HG03103 (cell line): ENCODE measurements around the gene ACR.

Experiments used
- ATAC-seq: cut with Tn5 transposase; IDR thresholded peaks from one replicate; pipeline ENCODE4 v1.9.1; 2021; ENCODE audit warnings: low read depth; ENCODE audit not compliant: unreplicated experiment

ACR gene

GRCh38 chr22:50737728-50738648, at the start of gene ACR:
Gene ACR, plus strand, starts transcription at chr22:50738204. Its CDS starts 32 bp downstream, at chr22:50738236.
- ATAC-seq, result no peak

GRCh38 chr22:50688448-50688847, 49.6 kb upstream of the ACR start:
- no peak for ATAC-seq

DNA sequence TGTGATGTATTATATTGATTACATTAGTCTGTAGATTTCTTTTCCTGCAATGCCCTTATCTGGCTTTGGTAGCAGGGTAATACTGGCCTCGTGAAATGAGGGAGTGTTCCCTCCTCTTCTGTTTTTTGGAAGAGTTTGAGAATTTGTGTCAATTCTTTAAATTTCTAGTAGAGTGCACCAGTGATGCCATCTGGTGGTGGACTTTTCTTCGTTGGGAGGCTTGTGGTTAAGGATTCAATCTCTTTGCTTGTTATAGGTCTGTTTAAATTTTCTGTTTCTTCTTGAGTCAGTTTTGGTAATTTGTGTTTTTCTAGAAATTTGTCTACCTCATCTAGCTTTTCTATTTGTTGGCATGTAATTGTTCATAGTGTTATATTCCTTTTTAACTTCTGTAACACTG, 46.5 kb upstream of the ACR start:
- no peak for ATAC-seq

- ATAC-seq, result no peak
Observed at GRCh38 chr22:50693462-50693861, 44.5 kb upstream of the ACR start.

GRCh38 chr22:50694099-50694605, 43.9 kb upstream of the ACR start:
- ATAC-seq, result no peak

DNA sequence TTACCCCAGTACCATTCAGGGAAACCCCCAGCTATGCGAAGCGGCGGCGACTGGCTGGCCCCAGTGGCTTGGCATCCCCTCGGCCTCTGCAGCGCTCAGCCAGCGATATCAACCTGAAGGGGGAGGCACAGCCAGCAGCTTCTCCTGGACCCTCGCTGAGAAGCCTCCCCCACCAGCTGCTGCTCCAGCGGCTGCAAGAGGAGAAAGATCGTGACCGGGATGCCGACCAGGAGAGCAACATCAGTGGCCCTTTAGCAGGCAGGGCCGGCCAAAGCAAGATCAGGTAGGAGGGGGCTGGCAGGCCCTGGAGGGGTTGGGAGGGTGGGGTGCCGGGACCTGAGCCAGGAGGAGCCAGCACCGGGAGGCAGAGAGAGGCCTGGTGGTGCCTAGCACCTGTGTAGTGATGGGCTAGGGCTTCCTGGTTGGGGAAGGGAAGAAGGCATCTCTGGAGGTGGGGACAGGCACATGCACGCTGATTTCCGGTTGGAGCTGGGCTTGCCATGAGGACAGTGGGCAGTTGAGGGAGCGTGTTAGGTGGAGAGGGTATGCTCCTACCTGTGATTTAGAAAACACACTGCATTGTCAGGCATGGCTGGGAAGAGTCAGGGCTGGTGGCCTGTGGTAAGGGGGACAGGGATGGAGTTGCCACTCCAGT, 43.1 kb upstream of the ACR start:
- ATAC-seq, result no peak

DNA sequence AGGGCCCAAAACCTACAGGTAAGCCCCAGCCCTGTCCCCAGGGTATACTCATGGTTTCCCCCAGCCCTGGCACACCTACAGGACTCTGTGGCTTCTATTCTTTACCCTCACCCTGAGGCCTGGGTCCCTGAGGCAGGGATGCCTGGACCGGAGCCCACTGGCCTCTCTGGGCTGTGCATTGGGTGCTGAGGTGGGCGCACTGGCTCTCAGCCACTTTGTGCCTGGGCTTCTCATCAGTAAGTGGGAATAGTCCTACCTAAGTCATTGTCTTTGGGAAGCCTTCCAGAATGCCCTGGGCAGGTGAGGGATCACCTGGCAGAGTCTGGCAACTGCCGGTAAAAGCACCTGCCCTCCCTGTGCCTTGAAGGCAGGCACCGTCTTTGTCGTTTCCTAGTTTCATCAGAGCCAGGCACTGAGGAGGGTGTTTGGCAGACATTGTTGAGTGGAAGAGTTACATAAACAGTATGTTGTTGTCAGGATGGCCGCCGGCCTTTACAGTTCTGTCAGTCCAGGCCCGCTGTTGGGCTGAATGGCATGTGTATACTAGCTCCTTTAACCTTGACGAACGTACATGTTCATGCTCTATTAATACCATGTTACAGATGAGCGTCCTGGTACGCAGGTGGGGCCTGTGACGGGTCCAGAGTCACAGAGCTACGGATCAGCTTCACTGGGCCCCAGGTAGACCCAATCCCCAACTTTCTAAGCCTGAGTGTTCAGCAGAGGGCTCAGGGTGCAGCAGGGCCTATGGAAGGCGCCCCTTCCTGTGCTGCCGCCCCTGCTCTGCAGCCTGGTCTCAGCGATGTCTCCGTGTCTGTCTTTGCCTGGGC, 42.4 kb upstream of the ACR start:
- ATAC-seq, result no peak

DNA sequence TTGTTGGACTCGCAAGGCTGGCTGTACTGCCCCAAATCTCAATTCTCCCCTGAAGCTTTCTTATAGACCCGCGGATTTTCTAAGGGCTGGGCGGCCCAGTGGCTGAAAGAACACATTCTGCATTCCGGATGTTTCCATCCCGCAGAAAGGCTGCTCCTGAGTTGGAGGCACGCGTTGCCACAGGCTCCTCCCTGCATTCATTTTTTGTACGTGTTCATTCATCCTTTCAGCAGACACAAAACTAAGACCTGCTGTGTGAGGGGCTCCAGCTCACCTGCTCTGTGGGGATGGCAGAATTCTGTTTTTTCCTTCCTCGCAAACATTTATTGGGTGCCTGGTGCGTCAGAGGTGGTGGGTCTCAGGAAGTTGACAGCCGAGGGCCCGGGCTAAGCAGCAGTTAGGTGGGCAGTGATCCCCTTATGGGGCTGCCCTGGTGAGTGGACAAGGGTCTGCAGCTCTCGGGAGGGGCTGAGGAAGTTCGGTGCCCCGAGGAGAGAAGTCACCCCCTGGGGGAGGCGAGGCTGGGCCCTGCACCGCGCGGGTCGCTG, 41.7 kb upstream of the ACR start:
- no peak for ATAC-seq

- ATAC-seq, result no peak
Observed at GRCh38 chr22:50696799-50697561, 41.0 kb upstream of the ACR start.

- ATAC-seq, result no peak
Observed at GRCh38 chr22:50697667-50698506, 40.1 kb upstream of the ACR start.

GRCh38 chr22:50698546-50698945, 39.5 kb upstream of the ACR start:
- ATAC-seq, result no peak

GRCh38 chr22:50699001-50699755, 38.8 kb upstream of the ACR start:
- ATAC-seq, result no peak

GRCh38 chr22:50699756-50700386, 38.1 kb upstream of the ACR start:
- no peak for ATAC-seq

DNA sequence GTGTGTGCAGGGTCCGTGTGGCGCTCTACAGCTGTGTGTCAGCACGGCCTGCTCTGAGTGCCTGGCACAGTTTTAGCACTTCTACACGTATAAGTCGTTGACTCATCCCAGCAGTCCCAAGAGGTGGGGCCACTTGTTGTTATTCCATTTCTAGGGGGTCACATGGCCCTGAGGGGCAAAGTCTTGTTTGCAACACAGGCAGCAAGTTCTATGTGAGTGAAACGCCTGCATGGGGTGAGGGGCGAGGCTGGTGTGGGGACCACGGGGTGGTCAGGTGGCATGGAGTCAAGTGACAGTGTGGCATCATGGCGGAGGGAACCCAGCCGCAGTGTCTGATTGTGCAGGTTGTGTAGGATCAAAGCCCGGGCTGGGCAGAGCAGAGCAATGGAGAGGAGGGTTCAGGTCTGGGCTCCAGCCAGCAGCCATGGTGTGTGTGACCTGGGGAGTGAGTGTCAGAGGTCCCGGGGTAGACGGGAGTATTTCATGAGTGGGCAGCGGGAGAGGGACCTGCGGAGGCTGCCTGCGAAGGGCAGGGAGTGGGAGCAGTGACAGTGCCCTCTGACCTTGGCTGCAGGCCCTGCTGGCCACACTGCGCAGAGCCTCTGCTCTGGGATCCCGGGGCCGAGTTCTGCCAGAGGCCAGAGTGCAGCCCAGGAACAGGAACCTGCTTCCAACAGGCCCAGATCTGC, 37.5 kb upstream of the ACR start:
- no peak for ATAC-seq

- ATAC-seq, result no peak
Observed at GRCh38 chr22:50701076-50701419, 37.0 kb upstream of the ACR start.

- no peak for ATAC-seq
Observed at GRCh38 chr22:50701428-50702154, 36.4 kb upstream of the ACR start.

DNA sequence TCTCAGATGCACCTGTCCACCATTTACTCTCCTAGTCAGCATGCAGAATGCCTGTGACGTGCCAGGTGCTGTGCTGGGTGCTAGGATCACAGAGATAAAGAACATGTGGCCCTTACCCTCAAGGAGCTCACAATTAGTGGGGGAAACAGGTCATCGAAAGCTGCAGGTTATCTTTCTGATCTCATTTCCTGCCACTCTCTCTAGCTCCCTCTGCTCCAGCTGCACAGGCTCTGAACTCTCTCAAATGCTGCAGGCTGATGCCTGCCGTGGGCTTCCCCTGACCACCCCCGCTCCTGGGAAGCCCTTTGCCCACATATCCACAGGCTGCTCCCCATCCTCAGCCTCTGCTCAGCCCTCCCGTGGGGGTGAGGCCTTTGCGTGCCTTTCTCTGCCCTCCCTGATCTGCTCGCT, 35.7 kb upstream of the ACR start:
- ATAC-seq, result no peak
